Mucosa of stomach (tissue), 1 donor: ENCODE results near the gene ARVCF.
"Not testable (repeated sequence)": the region's sequence is repeated elsewhere in the genome, so short reads cannot be mapped to it uniquely, and the experiment has no call there.

Source experiments
- H3K27me3 ChIP-seq: one replicate; pipeline ENCODE4 v1.7.0; 2013; ENCODE audit warnings: mild to moderate bottlenecking, low read length; ENCODE audit not compliant: control insufficient read depth, insufficient read depth
- H3K36me3 ChIP-seq: one replicate; pipeline ENCODE4 v1.7.0; 2013; ENCODE audit warnings: low read length; ENCODE audit not compliant: control insufficient read depth, insufficient read depth
- H3K4me1 ChIP-seq: one replicate; pipeline ENCODE4 v1.7.0; 2013; ENCODE audit warnings: mild to moderate bottlenecking, low read length; ENCODE audit not compliant: control insufficient read depth, insufficient read depth
- H3K4me3 ChIP-seq: one replicate; pipeline ENCODE4 v1.7.0; 2013; ENCODE audit warnings: low read length
- H3K9ac ChIP-seq: one replicate; pipeline ENCODE4 v1.7.0; 2013; ENCODE audit warnings: mild to moderate bottlenecking, low read length, moderate library complexity
- H3K9me3 ChIP-seq: one replicate; pipeline ENCODE4 v1.7.0; 2013; ENCODE audit warnings: mild to moderate bottlenecking, low read length, moderate library complexity; ENCODE audit not compliant: control insufficient read depth
- donor health status: Pancreatic carcinoma.

The ARVCF gene

GRCh38 chr22:19926028-19926427, 90.6 kb downstream of the ARVCF start:
- H3K9me3 ChIP-seq, H3K9ac ChIP-seq, H3K4me3 ChIP-seq, H3K36me3 ChIP-seq, H3K27me3 ChIP-seq, H3K4me1 ChIP-seq: not testable (repeated sequence)

GRCh38 chr22:19923914-19924513, 92.6 kb downstream of the ARVCF start:
- Histone ChIP-seq H3K4me3 (no peak overlapping the region), H3K36me3 (no peaks in the 10 kb centered on the region), H3K9ac (no peak overlapping the region), H3K9me3 (no peaks in the 10 kb centered on the region), H3K27me3 (no peaks in the 10 kb centered on the region), H3K4me1 (no peaks in the 10 kb centered on the region)

DNA sequence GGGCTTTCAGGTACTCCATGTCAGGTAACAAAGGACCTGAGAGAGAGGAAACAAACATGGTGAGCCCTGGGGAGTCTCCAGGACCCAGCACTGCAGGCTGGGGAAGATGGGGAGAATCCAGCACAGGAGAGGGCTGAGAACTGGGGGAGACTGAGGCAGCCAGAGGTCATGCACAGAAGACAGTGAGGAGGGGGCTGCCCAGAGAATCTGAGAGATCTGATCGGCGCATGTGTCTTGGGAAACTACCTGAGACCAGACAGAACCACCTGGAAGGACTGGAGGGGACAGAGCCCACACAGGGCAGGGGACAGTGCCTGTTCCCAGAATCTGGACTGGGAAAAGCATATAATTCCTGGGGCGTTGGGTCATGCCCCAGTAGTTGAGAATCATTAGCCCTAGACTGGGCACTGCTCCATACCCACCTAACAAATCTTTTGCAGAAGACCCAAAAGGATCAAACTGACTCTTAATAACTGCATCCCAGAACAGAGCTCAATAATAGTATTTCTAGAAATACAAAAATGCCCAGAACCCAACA, 95.0 kb downstream of the ARVCF start:
- Histone ChIP-seq H3K9ac (no peak overlapping the region), H3K4me1 (no peaks in the 10 kb centered on the region), H3K4me3 (no peak overlapping the region), H3K9me3 (no peaks in the 10 kb centered on the region), H3K27me3 (no peaks in the 10 kb centered on the region), H3K36me3 (peaks cover 8% of the 10 kb centered on the region)
